ENCODE results near the gene BCL10.

BCL10 gene

DNA sequence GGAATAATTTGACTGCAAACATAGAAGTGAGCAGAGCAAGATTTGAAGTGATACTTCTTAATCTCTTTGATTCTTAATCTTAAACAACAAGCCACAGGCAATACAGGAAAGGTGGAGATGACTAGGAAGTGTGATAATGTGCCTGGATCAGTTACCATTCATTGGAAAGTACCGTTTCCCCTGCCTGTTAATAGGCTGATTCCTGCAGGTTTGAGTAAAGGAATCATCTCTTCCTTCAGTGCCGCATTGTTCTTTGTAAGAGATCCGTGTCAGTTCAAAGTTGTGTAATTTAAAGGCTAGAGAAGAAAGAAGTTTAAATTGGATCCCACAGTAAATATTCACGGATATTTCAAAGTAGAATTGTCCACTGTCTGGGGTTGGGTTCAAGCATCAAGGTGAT lies 43.5 kb upstream of the BCL10 start:
- TF ChIP-seq, protein P1, sequence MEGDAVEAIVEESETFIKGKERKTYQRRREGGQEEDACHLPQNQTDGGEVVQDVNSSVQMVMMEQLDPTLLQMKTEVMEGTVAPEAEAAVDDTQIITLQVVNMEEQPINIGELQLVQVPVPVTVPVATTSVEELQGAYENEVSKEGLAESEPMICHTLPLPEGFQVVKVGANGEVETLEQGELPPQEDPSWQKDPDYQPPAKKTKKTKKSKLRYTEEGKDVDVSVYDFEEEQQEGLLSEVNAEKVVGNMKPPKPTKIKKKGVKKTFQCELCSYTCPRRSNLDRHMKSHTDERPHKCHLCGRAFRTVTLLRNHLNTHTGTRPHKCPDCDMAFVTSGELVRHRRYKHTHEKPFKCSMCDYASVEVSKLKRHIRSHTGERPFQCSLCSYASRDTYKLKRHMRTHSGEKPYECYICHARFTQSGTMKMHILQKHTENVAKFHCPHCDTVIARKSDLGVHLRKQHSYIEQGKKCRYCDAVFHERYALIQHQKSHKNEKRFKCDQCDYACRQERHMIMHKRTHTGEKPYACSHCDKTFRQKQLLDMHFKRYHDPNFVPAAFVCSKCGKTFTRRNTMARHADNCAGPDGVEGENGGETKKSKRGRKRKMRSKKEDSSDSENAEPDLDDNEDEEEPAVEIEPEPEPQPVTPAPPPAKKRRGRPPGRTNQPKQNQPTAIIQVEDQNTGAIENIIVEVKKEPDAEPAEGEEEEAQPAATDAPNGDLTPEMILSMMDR (IDR thresholded peaks at IDR 0.05; ENCODE audit: low read depth, low read length, missing control alignments), result no peak
- no peak for DNase-seq (ENCODE audit: low read depth)
- in situ Hi-C loops (cut with HindIII; ENCODE audit: low sequenced_read_pairs), result loop anchor here (5.0 to 25.0 kb wide), 4 partner anchors 77 to 567 kb away; partner anchors contain the start of gene ZNHIT6
- no peak overlapping the region for H3K4me3 ChIP-seq (ENCODE audit: low read depth, low read length)

DNA sequence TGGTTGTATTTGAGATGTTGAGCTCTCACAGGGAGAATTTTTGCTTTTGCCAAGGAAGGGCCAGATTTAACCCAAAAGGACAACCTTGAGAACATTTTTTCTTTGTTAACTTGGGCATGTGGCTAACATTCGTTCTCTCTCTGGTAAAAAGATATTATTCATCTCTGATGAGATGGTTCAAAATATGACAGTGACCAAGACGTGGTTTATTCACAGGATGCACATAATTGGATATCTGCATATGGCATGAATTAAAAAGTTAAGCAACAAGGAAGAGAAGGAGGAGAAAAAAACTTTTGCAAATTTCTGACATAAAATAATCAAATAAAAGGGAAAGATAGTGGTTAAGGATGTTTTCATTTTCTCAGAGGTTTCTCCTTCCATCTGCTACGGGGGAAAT lies 43.1 kb upstream of the BCL10 start:
- TF ChIP-seq, protein P1 (IDR thresholded peaks at IDR 0.05; ENCODE audit: low read depth, low read length, missing control alignments), result no peak

DNA sequence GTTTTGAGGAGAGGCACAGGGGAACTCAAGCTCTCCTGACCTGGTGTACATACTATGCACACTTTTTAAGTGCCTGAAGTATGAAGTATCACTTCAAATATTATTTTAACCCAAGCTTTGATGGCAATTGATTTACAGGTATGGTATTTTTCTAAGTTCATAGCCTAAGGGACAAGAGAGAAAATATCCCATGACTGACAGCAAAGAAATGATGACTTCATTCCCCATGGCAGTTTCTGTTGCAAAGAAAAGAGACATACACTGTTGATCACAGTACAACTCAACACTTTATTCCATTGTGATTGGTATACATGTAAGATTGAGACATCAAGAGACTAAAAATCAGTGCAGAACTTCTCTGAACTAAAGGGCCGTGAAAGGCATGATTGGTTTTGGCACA lies 41.8 kb upstream of the BCL10 start:
- H3K4me3 ChIP-seq (ENCODE audit: low read depth, low read length), result no peak overlapping the region
- TF ChIP-seq, protein P1 (IDR thresholded peaks at IDR 0.05; ENCODE audit: low read depth, low read length, missing control alignments), result no peak
- in situ Hi-C loops (cut with HindIII; ENCODE audit: low sequenced_read_pairs), result loop anchor here (5.0 to 25.0 kb wide), 4 partner anchors 79 to 569 kb away; partner anchors contain the start of gene ZNHIT6
- DNase-seq (ENCODE audit: low read depth), result no peak

More for the DNA sequence above, 43.1 kb upstream of the BCL10 start:
- no peak for DNase-seq (ENCODE audit: low read depth)
- in situ Hi-C loops (cut with HindIII; ENCODE audit: low sequenced_read_pairs), result loop anchor here (5.0 to 25.0 kb wide), 4 partner anchors 78 to 568 kb away; partner anchors contain the start of gene ZNHIT6
- no peak overlapping the region for H3K4me3 ChIP-seq (ENCODE audit: low read depth, low read length)

GRCh38 chr1:85317560-85317959 lies 41.1 kb upstream of the BCL10 start:
- DNase-seq (ENCODE audit: low read depth), result no peak
- TF ChIP-seq, protein P1 (IDR thresholded peaks at IDR 0.05; ENCODE audit: low read depth, low read length, missing control alignments), result no peak
- H3K4me3 ChIP-seq (ENCODE audit: low read depth, low read length), result no peak overlapping the region
- in situ Hi-C loops (cut with HindIII; ENCODE audit: low sequenced_read_pairs), result loop anchor here (5.0 to 25.0 kb wide), 4 partner anchors 80 to 570 kb away; partner anchors contain the start of gene ZNHIT6

DNA sequence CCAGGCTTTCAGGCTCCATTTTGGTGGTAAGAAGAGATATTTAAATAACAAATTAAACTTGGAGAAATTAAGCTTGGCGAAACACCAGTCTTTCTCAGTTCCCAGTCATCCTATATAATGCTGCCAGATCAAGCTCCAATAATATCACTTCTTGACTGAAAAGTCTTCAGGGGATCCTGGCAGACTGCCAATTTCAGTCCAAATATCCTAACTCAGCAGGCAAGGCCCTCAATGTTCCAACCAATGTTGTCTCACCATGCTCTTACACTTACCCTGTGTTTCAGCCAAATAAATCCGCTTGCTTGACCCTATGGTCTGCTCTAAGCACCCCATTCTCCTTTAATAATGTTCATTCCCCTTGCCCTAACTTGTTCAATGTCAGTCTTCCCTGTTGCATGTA lies 39.9 kb upstream of the BCL10 start:
- TF ChIP-seq, protein P1 (IDR thresholded peaks at IDR 0.05; ENCODE audit: low read depth, low read length, missing control alignments), result no peak
- no peak for DNase-seq (ENCODE audit: low read depth)
- H3K4me3 ChIP-seq (ENCODE audit: low read depth, low read length), result no peak overlapping the region
- in situ Hi-C loops (cut with HindIII; ENCODE audit: low sequenced_read_pairs), result loop anchor here (5.0 to 25.0 kb wide), 4 partner anchors 81 to 571 kb away; partner anchors contain the start of gene ZNHIT6

GRCh38 chr1:85315789-85316188 lies 39.4 kb upstream of the BCL10 start:
- no peak overlapping the region for H3K4me3 ChIP-seq (ENCODE audit: low read depth, low read length)
- no peak for DNase-seq (ENCODE audit: low read depth)
- TF ChIP-seq, protein P1 (IDR thresholded peaks at IDR 0.05; ENCODE audit: low read depth, low read length, missing control alignments), result no peak
- in situ Hi-C loops (cut with HindIII; ENCODE audit: low sequenced_read_pairs), result loop anchor here (5.0 to 25.0 kb wide), 4 partner anchors 82 to 572 kb away; partner anchors contain the start of gene ZNHIT6
